HCT116 (cell line): ENCODE data around the gene CEP170B. TPM values are rescaled to one million over a fixed set of nuclear protein-coding genes. Genes with fewer than 3 reads are reported as not detected.

Experiments used
- ATAC-seq: fragments of 200-7000 bp; cut with Tn5 transposase; 2 replicates; pipeline ENCODE4 v1.9.1; 2020; ENCODE audit warnings: mild to moderate bottlenecking, moderate library complexity
- BruUV-seq: library from RNA; stranded (reverse); fragments of 400-500 nt; replicated peaks from 2 replicates; lab custom pipeline; 2021; lab: Mats Ljungman, UMichigan
- CTCF ChIA-PET: fragments of 300-600 bp; sonication (Branson Sonifier 250); formaldehyde crosslinking; loops from one replicate; lab custom pipeline; 2021; ENCODE audit warnings: antibody characterized with exemption; lab: Charles Lee
- POLR2A ChIA-PET: fragments of 300-600, 350-600 bp; sonication (Branson Sonifier 250); formaldehyde crosslinking; loops from one replicate; lab custom pipeline; 2021; ENCODE audit warnings: antibody characterized with exemption; lab: Charles Lee
- RAD21 ChIA-PET, 2 experiments: fragments of 300-600 bp; sonication (Branson Sonifier 250); formaldehyde crosslinking; loops; one replicate each; lab custom pipeline; 2023; ENCODE audit warnings: low total read pairs in 2 of 2; ENCODE audit not compliant: uncharacterized antibody in 2 of 2, unreplicated experiment in 2 of 2, low non-redundant PET in 1 of 2; lab: Charles Lee
- DNase-seq: peaks from one replicate; pipeline ENCODE4 v3.0.0-alpha.2; 2010; ENCODE audit warnings: low read depth, low spot score
- H2AFZ ChIP-seq: fragments of 200-600 bp; shearing (Covaris generic), sonication (generic); 2 replicates; pipeline ENCODE4 v1.6.1; 2017; ENCODE audit warnings: low read depth, mixed run types, mixed read lengths, antibody characterized with exemption, low read length; ENCODE audit not compliant: poor library complexity, severe bottlenecking
- H3K27ac ChIP-seq: 2 replicates; pipeline ENCODE4 v1.5.1; 2012; ENCODE audit warnings: low read depth, low read length
- H3K27me3 ChIP-seq: fragments of 200-600 bp; sonication (generic); 2 replicates; pipeline ENCODE4 v1.6.1; 2016; ENCODE audit warnings: mixed run types, low read length, mixed read lengths; ENCODE audit not compliant: insufficient read depth
- H3K36me3 ChIP-seq, 2 experiments: fragments of 200-500 bp in 1 of 2; fragments of 200-600 bp in 1 of 2; sonication (Bioruptor generic) in 1 of 2; sonication (generic) in 1 of 2; 2 replicates each; pipeline versions ENCODE4 v1.5.1 to v1.6.1; 2014 to 2016; ENCODE audit warnings: low read length in 2 of 2, inconsistent platforms in 1 of 2, mixed read lengths in 1 of 2, mixed run types in 1 of 2; ENCODE audit not compliant: insufficient read depth in 2 of 2, control insufficient read depth in 1 of 2
- H3K4me1 ChIP-seq, 2 experiments: fragments of 200-600 bp in 1 of 2; sonication (generic) in 1 of 2; 2 replicates each; pipeline versions ENCODE4 v1.5.1 to v1.6.1; 2012 to 2017; ENCODE audit warnings: low read length in 2 of 2, inconsistent platforms in 1 of 2, mild to moderate bottlenecking in 1 of 2, mixed read lengths in 1 of 2, mixed run types in 1 of 2, moderate library complexity in 1 of 2; ENCODE audit not compliant: insufficient read depth in 2 of 2, control insufficient read depth in 1 of 2
- H3K4me2 ChIP-seq: fragments of 200-600 bp; sonication (generic); 2 replicates; pipeline ENCODE4 v1.6.1; 2017; ENCODE audit warnings: mixed run types, low read length, mixed read lengths
- H3K4me3 ChIP-seq, 2 experiments: fragments of 200-600 bp in 1 of 2; sonication (generic) in 1 of 2; replicated peaks in 1 of 2; 2 replicates each; pipeline ENCODE4 v1.5.1; 2011 to 2016; ENCODE audit warnings: low read length in 2 of 2, control low read depth in 1 of 2, low read depth in 1 of 2, mild to moderate bottlenecking in 1 of 2, mixed read lengths in 1 of 2, mixed run types in 1 of 2
- H3K79me2 ChIP-seq: fragments of 200-600 bp; sonication (generic); 2 replicates; pipeline ENCODE4 v1.6.1; 2017; ENCODE audit warnings: mild to moderate bottlenecking, mixed run types, low read length, moderate library complexity, mixed read lengths; ENCODE audit not compliant: insufficient read depth
- H3K9ac ChIP-seq: fragments of 200-600 bp; sonication (generic); 2 replicates; pipeline ENCODE4 v1.6.1; 2016; ENCODE audit warnings: low read length, mixed read lengths
- H3K9me2 ChIP-seq: fragments of 200-600 bp; sonication (generic), shearing (Covaris generic); 2 replicates; pipeline ENCODE4 v1.6.1; 2017; ENCODE audit warnings: mixed run types, mild to moderate bottlenecking, moderate library complexity; ENCODE audit not compliant: insufficient read depth
- H3K9me3 ChIP-seq, 2 experiments: fragments of 200-500 bp in 1 of 2; fragments of 200-600 bp in 1 of 2; sonication (Bioruptor generic) in 1 of 2; sonication (generic) in 1 of 2; 2 replicates each; pipeline ENCODE4 v1.6.1; 2014 to 2017; ENCODE audit warnings: low read length in 2 of 2, mixed read lengths in 2 of 2, inconsistent platforms in 1 of 2, low read depth in 1 of 2, mild to moderate bottlenecking in 1 of 2, mixed run types in 1 of 2, moderate library complexity in 1 of 2; ENCODE audit not compliant: control insufficient read depth in 1 of 2, insufficient read depth in 1 of 2
- H4K20me1 ChIP-seq: fragments of 200-600 bp; sonication (generic), shearing (Covaris generic); 2 replicates; pipeline ENCODE4 v1.6.1; 2017; ENCODE audit warnings: mixed run types, mild to moderate bottlenecking, moderate library complexity; ENCODE audit not compliant: insufficient read depth
- EZH2phosphoT487 ChIP-seq: fragments of 200-600 bp; IDR thresholded peaks from 2 replicates; pipeline ENCODE4 v1.6.1; 2018; ENCODE audit warnings: antibody characterized with exemption, borderline replicate concordance
- SRF ChIP-seq: IDR thresholded peaks from 2 replicates; pipeline ENCODE4 v1.6.1; 2012; ENCODE audit warnings: low read depth
- intact Hi-C: fragments of 100-400 bp; cut with micrococcal nuclease; formaldehyde crosslinking; loops from 2 replicates; pipeline ENCODE4 v1.10.0; 2022
- total RNA-seq: library from RNA; stranded (reverse); gene quantifications from one replicate; pipeline ENCODE4 v1.2.1, GENCODE V29; 2021; ENCODE audit not compliant: unreplicated experiment
- TF ChIP-seq, protein P1 (sequence below), 3 experiments: fragments of 200-600 bp in 1 of 3; sonication (generic) in 1 of 3; IDR thresholded peaks in 2 of 3; conservative IDR thresholded peaks in 1 of 3; 2 replicates each; pipeline ENCODE4 v1.5.1; 2012 to 2017; ENCODE audit warnings: low read depth in 2 of 3, low read length in 2 of 3, antibody characterized with exemption in 1 of 3, borderline replicate concordance in 1 of 3, control low read depth in 1 of 3, mild to moderate bottlenecking in 1 of 3, mixed read lengths in 1 of 3, mixed run types in 1 of 3, moderate library complexity in 1 of 3; ENCODE audit not compliant: insufficient read depth in 1 of 3
- TF ChIP-seq, protein P2 (sequence below): IDR thresholded peaks from 2 replicates; pipeline ENCODE4 v1.6.1; 2012
- TF ChIP-seq, protein P3 (sequence below): IDR thresholded peaks from 2 replicates; pipeline ENCODE4 v1.6.1; 2011; ENCODE audit warnings: mild to moderate bottlenecking, low read length, moderate library complexity; ENCODE audit not compliant: insufficient replicate concordance; ENCODE audit errors: extremely low read depth

CEP170B gene
- total RNA-seq, 1 experiment from 2014 or later = 45.9 TPM

DNA sequence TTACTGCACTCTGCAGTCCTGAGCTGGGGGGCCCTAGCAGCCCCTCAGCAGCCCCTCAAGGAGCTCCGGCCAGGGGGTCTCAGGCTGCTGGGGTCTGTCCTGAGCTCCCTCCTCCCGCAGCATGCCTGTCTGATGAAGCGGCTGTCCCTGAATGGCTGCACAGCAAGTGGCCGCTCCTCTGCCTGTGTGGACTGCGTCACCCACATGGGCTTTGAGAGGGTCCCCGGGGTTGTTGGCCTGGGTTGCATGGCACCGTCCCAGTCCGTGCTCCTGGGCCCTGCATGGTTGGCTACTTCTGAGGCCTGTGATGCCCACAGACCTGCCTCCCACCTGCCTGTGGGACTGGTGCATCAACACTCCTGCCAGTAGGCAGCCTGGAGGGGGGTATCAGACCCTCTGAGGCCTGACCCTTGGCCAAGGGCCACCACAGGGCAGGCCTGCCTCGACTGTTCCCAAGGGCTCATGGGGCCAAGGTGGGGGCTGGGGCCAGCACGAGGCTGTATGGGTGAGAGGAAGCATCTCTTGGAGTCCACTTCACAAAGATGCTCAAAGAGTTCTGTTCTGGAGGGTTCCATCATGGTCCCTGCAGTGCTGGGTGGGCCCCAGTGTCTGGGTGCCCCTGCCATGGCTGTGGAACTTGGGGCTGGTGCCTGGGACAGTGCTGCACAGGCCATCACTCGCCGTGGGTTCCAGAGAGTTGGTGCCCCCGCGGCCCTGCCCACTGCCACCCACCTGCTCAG is 12.2 kb downstream of the CEP170B start:
- peaks cover 5 to 8% of the 10 kb centered on the region in 2 experiments; a peak in 1 of 4 replicates for H3K36me3 ChIP-seq
- H3K79me2 ChIP-seq = peaks cover 38% of the 10 kb centered on the region
- no peaks in the 10 kb centered on the region for H3K9me3 ChIP-seq
- BruUV-seq = no TSS peak
- no peak for ATAC-seq
- CTCF ChIA-PET = interaction anchor here (1.2 kb wide), 1 partner anchor 168 kb away, joined by 3 read pairs; no protein-coding TSS in a partner anchor
- H3K4me2 ChIP-seq = no peak overlapping the region
- DNase-seq = no peak
- no peaks in the 10 kb centered on the region for H3K9me2 ChIP-seq
- intact Hi-C loops = no loop called here
- H3K9ac ChIP-seq = no peak overlapping the region
- no peak overlapping the region for H2AFZ ChIP-seq
- H3K4me3 ChIP-seq = no peak overlapping the region
- no peaks in the 10 kb centered on the region for H3K27me3 ChIP-seq
- peak overlapping the region; percentile 24; the same call in 1 of the 2 replicates for H3K27ac ChIP-seq
- RAD21 ChIA-PET = interaction anchor here in 1 of 2 experiments (1.1 kb wide), 1 partner anchor 109 kb away, joined by 3 read pairs; no protein-coding TSS in a partner anchor
- H3K4me1 ChIP-seq = peaks cover 14 to 15% of the 10 kb centered on the region in 2 experiments
- POLR2A ChIA-PET = no interaction called here
- H4K20me1 ChIP-seq = peaks cover 6% of the 10 kb centered on the region; the same call in 1 of the 2 replicates
- TF ChIP-seq SRF (no peak), EZH2phosphoT487 (no peak)
- TF ChIP-seq, protein P1, sequence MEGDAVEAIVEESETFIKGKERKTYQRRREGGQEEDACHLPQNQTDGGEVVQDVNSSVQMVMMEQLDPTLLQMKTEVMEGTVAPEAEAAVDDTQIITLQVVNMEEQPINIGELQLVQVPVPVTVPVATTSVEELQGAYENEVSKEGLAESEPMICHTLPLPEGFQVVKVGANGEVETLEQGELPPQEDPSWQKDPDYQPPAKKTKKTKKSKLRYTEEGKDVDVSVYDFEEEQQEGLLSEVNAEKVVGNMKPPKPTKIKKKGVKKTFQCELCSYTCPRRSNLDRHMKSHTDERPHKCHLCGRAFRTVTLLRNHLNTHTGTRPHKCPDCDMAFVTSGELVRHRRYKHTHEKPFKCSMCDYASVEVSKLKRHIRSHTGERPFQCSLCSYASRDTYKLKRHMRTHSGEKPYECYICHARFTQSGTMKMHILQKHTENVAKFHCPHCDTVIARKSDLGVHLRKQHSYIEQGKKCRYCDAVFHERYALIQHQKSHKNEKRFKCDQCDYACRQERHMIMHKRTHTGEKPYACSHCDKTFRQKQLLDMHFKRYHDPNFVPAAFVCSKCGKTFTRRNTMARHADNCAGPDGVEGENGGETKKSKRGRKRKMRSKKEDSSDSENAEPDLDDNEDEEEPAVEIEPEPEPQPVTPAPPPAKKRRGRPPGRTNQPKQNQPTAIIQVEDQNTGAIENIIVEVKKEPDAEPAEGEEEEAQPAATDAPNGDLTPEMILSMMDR (IDR thresholded peaks at IDR 0.05 in 2 of 3, conservative IDR thresholded peaks at IDR 0.05 in 1 of 3; ENCODE audit: borderline replicate concordance in 1 of 3, insufficient read depth in 1 of 3, low read depth in 2 of 3, low read length in 2 of 3) = no peak
- TF ChIP-seq, protein P2, sequence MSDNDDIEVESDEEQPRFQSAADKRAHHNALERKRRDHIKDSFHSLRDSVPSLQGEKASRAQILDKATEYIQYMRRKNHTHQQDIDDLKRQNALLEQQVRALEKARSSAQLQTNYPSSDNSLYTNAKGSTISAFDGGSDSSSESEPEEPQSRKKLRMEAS = no peak
- TF ChIP-seq, protein P3, sequence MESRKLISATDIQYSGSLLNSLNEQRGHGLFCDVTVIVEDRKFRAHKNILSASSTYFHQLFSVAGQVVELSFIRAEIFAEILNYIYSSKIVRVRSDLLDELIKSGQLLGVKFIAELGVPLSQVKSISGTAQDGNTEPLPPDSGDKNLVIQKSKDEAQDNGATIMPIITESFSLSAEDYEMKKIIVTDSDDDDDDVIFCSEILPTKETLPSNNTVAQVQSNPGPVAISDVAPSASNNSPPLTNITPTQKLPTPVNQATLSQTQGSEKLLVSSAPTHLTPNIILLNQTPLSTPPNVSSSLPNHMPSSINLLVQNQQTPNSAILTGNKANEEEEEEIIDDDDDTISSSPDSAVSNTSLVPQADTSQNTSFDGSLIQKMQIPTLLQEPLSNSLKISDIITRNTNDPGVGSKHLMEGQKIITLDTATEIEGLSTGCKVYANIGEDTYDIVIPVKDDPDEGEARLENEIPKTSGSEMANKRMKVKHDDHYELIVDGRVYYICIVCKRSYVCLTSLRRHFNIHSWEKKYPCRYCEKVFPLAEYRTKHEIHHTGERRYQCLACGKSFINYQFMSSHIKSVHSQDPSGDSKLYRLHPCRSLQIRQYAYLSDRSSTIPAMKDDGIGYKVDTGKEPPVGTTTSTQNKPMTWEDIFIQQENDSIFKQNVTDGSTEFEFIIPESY = no peak
